Lower leg skin (tissue), 3 donors: ENCODE results near the gene METTL25B.

ENCODE experiments used
- CTCF ChIP-seq, 3 donors: fragments of 450-650 bp; IDR thresholded peaks; one replicate each; pipeline ENCODE4 v1.5.1; 2016; ENCODE audit warnings: antibody characterized with exemption in 3 of 3, mild to moderate bottlenecking in 3 of 3, moderate library complexity in 2 of 3
- POLR2A ChIP-seq, 2 donors: fragments of 450-650 bp; IDR thresholded peaks; one replicate each; pipeline ENCODE4 v1.6.1; 2016 to 2017; ENCODE audit warnings: antibody characterized with exemption in 2 of 2, mild to moderate bottlenecking in 1 of 2, moderate library complexity in 1 of 2

- no peak for TF ChIP-seq CTCF (IDR thresholded peaks at IDR 0.05)
- no peak for TF ChIP-seq POLR2A (IDR thresholded peaks at IDR 0.05)
These were observed 37.6 kb upstream of the METTL25B start for GRCh38 chr1:156690675-156691036.
